Measurements from ENCODE around the gene NKIRAS1.

The NKIRAS1 gene

GRCh38 chr3:23916886-23917678, at the start of gene NKIRAS1, which contains the start of gene RPL15:
Gene NKIRAS1, minus strand, starts transcription at chr3:23916990. Its CDS starts 6,086 bp downstream, at chr3:23910904.
Gene RPL15, plus strand, starts transcription at chr3:23917132. Its CDS starts 728 bp downstream, at chr3:23917860.
- DNase-seq (ENCODE audit: low spot score): peak; percentile 97

DNA sequence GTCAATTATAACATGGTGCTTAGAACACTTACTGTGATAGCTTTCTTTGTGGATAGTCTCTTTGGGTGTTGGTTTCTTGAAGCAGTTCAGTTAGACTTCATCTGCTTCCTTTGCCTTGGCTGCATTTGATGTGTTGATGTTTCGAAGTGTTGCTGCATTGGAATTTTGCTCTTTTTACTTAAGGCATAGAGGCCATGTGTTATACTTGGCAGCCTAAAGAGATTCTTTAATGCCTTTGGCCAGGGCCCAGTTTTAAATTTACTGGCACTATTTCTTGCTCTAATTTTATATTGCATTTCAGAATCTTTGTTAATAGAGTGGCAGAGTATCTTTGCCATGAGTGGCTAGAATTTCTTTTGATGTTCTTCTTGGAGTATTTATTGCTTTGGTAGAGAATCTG, 49.5 kb upstream of the NKIRAS1 start:
- no peak for DNase-seq (ENCODE audit: low spot score)

DNA sequence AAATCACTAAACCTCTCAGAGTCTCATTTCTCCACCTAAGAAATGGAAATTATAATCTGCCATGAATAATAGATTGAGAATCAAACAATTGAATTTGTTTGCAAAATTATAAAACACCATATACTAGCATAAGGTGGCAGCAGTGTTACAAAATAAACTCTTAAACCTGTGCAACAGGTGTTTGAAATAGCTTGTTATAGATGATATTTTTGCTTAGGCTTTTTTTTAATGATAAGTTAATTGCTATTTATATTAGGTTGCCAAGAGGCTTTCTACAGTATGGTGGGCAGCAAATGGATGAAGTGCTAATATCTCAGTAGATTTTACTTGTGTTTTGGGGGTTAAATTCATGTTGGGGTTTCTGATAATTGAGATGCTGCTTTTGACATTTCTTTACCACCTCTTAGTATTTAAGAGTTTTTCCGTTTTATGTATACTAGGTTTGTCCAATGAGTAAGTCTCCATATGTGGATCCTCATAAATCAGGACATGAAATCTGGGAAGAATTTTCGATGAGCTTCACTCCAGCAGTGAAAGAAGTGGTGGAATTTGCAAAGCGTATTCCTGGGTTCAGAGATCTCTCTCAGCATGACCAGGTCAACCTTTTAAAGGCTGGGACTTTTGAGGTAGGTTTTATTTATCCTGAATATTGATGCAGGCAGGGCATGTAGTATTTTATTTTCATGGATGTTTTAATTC, 47.9 kb upstream of the NKIRAS1 start:
- DNase-seq (ENCODE audit: low spot score): no peak

DNA sequence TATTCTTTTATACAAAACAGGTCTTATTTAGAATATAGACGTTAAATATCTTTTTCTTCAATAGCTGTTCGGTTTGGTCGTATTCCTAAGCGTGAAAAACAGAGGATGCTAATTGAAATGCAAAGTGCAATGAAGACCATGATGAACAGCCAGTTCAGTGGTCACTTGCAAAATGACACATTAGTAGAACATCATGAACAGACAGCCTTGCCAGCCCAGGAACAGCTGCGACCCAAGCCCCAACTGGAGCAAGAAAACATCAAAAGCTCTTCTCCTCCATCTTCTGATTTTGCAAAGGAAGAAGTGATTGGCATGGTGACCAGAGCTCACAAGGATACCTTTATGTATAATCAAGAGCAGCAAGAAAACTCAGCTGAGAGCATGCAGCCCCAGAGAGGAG, 45.1 kb upstream of the NKIRAS1 start:
- DNase-seq (ENCODE audit: low spot score): no peak

DNA sequence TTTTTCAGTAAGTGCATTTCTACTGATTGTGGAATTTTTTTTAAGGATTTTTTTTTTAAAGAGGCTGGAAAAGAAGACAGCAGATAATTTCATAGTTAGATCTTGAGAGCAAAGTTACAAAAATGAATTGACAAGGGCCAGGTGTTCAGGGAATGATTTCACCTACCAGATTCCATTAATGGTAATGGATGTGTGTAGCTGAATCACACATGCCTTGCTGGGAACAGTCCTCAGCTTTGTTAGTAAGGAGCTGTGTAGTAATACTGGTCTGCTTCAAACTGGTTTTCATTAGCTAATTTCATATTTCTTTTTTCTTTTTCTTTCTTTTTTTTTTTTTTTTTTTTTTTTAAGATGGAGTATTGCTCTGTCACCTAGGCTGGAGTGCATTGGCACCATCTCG, 44.3 kb upstream of the NKIRAS1 start:
- DNase-seq (ENCODE audit: low spot score): no peak

- no peak for DNase-seq (ENCODE audit: low spot score)
These were observed 43.9 kb upstream of the NKIRAS1 start for GRCh38 chr3:23960649-23961048.

DNA sequence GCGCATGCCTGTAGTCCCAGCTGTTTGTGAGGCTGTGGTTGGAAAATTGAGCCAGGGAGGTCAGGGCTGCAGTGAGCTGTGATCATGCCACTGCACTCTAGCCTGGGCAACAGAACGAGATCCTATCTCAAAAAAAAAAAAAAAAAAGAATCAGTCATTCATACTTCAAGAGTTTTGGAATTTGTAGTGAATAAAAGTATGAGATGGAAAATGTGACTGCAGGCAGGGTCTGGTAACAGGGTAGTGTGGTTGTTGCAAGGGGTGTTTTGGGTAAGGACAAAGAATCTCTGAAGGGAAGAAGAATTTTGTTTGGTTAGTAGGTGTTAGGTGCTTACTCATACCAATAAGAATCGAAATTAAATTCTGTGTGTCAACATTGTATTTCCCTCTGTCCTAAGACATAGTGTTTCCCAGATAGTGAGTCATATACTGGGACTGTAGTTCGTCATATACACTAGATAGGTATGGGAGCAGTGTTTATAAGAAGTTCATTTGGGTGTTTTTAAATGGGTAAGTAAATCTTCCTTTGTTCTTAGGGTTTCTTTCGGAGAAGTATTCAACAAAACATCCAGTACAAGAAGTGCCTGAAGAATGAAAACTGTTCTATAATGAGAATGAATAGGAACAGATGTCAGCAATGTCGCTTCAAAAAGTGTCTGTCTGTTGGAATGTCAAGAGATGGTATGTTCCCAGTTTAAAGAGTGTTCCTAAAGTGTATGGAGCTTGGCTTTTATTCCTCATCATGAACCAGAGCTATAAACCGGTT, 42.5 kb upstream of the NKIRAS1 start:
- DNase-seq (ENCODE audit: low spot score): no peak

GRCh38 chr3:23956701-23957100, 39.9 kb upstream of the NKIRAS1 start:
- no peak for DNase-seq (ENCODE audit: low spot score)

DNA sequence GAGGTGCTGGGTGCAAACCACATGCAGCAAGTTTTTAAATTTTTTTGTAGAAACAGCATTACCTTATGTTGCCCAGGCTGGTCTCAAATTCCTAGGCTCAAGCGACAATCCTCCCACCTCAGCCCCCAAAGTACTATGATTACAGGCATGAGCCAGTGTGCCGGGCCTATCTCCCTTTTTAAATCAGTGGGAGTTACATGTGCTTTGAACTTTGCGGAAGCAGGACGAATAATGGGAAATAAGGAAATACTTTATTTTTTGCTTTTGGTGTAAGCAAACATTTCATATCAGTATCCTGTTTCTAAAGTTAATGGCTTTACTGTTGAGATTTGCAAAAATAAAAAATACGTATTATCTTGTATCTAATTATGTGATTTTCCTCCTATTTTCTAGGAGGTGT, 37.4 kb upstream of the NKIRAS1 start:
- no peak for DNase-seq (ENCODE audit: low spot score)

GRCh38 chr3:23953523-23953922, 36.7 kb upstream of the NKIRAS1 start:
- no peak for DNase-seq (ENCODE audit: low spot score)

- no peak for DNase-seq (ENCODE audit: low spot score)
These were observed 35.9 kb upstream of the NKIRAS1 start for GRCh38 chr3:23952646-23953045.

GRCh38 chr3:23950293-23950692, 33.5 kb upstream of the NKIRAS1 start:
- DNase-seq (ENCODE audit: low spot score): no peak

GRCh38 chr3:23949784-23950183, 33.0 kb upstream of the NKIRAS1 start:
- DNase-seq (ENCODE audit: low spot score): no peak

DNA sequence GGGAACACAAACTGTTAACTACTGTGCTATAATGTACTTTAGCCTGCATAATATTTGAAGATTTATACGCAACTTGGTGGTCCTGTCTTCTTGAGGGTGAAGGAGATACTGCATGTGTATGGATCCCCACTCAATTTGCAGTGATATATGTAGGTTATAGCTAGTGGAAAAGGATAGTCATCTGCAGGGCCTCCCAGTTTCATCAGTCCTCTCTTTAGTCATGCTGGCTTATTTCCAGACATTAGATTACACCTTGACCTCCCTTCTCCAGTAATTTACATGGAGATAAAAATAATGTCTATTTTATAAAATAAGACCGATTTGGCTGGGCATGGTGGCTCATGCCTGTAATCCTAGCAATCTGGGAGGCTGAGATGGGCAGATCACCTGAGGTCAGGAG, 32.0 kb upstream of the NKIRAS1 start:
- no peak for DNase-seq (ENCODE audit: low spot score)

DNA sequence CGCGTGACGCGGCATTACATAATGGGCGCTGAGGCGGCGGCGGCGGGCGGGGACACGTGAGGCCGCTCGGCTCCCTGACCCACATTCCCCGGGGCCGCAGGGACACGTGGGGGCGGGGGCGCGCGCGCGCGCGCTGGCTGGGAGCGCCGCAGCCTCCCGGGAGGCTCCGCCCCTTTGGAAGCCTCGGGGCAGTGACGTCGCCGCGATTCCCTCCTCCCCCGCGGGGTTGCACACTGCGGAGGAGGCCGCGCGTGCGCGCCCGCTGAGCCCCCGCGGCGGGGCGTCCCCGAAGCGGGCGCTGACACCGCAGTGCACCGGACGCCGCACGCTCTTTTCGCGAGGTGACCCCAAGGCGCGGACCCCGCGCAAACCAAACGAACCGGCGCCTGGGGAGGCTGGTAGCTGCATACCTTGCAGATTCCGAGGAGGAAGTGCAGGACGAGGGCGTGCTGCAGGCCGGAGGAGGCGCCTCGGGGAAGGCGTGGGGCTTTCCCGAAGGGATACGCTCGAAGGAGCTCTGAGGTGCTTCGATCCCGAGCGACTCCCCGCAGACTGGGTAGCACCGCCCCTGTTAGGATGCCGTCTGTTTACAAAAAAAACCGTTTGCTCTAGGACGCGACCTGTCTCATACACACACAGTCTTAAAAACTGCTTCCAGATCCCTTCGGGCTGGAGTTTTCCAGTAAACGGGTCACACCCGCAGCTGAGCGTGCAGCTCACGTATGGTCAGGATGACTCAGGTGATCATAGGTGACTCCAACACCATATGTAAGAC, 29.3 kb upstream of the NKIRAS1 start:
- peak; percentile 97 for DNase-seq (ENCODE audit: low spot score)

DNA sequence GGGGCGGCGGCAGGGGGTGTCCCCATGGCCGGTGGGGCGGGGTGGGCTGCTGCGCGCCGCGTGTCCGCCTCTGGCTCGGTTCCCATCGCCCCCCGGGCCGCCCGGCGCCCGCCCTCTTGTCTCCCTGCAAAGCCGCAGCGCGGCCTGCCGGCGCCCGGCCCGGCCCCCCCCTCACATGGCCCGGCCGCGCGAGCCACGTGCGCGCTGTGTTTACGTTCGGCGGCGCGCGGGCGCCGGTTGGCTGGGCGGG, 28.8 kb upstream of the NKIRAS1 start:
- DNase-seq (ENCODE audit: low spot score): no peak

DNA sequence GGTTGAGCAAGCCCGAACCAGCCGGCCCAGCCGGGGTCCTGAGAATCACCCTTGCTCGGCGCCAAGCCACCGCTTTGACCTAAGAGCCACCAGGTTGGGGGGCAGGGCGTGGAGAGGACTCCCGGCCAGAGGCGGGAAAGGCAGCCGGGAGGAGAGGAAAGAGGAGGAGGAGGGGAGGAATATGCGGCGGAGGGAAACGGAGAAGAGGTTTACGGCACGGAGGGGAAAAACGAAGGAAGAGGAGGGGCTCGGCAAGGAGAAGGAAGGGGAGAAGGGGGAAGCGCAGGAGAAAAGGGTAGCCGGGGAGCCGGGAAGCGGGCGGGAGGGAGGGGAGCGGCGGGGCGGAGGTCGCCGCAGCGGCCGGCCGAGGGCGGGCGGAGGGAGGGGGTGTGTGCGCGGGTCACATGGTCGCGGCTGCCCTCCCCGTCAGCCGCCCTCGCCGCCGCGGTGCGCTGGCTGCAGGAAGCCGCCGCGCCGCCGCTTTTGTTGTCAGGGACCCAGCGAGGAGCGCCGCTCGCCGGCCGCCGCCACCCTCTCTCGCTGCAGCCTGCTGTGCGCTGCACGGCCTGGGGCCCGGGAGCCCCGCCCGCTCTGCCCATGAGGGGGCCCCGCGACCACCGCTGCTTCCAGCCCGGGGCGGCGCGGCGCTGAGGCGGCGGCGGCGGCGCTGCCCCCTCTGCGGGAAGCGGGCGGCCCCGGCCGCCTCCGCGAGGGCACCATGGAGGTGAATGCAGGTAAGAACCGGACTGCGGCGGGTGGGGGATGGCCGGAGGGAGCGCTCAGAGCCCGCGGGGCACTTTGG, 28.3 kb upstream of the NKIRAS1 start, which contains the start of gene NR1D2:
NR1D2 (plus strand) TSS at position 426 of the 802 bp plus-strand sequence; CDS start at position 719, 293 bp downstream.
- peak; percentile 79 for DNase-seq (ENCODE audit: low spot score)

DNA sequence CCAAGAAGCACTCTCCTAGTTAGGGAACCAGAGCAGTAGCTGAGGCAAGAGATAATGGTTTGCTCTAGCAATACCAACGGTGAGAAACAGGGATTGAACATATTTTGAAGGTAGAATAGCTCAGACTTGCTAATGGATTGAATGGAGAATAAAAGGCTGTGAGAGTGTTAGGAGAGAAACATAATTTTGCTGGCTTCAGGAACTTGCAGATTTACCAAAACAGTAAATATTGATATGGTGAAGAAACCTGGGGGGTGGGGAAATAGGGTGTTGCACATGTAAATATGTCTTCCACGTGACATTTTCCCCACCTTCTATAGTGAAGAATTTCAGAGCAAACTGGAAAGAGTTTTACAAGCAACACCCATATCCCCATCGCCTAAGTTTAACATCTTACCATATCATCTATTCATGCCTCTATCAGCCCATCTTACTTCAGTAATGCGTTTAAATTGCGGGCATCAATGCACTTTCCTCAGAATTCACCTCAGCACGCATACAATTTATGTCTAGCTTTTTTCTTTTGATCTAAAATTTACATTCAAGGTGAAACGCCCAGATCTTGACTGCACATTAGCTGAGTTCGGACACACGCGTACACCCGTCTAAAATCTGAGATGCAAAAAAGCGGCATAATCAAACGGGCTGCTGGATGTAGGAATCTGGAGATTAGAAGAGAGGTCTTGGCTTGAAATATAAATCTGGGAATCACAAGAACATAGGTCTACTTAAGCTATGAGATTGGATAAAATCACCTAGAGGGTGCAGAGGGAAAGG, 27.4 kb upstream of the NKIRAS1 start:
- no peak for DNase-seq (ENCODE audit: low spot score)

DNA sequence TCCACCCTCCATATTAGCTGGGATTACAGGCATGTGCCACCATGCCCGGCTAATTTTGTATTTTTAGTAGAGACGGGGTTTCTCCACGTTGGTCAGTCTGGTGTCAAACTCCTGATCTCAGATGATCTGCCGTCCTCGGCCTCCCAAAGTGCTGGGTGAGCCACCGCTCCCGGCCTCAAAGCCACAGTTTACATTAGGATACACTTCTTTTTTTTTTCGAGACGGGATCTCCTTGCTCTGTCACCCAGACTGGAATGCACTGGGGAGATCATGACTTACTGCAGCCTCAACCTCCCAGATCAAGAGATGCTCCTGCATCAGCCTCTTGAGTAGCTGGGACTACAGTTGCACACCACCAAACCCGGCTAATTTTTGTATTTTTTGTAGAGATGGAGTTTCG, 25.8 kb upstream of the NKIRAS1 start:
- no peak for DNase-seq (ENCODE audit: low spot score)

DNA sequence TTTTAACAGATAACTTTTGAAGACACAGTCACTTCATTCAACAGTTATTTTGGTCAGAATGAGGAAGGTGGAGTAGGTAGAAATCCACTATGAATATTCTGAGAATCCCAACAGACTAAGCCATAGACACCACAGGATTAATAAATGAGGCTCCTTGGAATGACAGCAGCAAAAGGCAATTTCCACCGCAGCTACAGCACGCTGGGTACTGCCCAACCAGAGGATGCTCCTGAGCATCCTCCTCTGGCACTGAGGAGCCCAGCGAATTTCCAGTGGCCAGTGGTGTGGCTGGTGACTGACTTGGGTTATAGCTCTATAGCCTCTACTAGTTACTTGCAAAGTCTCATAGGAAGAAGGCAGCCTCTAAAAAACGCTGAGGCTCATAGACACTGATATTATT, 24.6 kb upstream of the NKIRAS1 start:
- no peak for DNase-seq (ENCODE audit: low spot score)

All from CD4-positive, alpha-beta T cell treated with Interleukin-6 at 100 ng/mL for 8 hours (primary cell).